Measurements from ENCODE around the gene CNTNAP1.

The CNTNAP1 gene

GRCh38 chr17:42678951-42679491, 3.3 kb upstream of the CNTNAP1 start:
- Histone ChIP-seq H3K36me3 (ENCODE audit: control insufficient read depth, insufficient read depth, low read length) (no peaks in the 10 kb centered on the region), H3K27ac (ENCODE audit: low read depth, low read length, severe bottlenecking) (peak overlapping the region; percentile 90), H3K9me3 (ENCODE audit: control insufficient read depth, low read length) (no peaks in the 10 kb centered on the region), H3K4me3 (ENCODE audit: extremely low read depth, insufficient read depth, low read length, poor library complexity, severe bottlenecking) (peak overlapping the region; percentile 42), H3K4me1 (ENCODE audit: control insufficient read depth, insufficient read depth, low read length, poor library complexity, severe bottlenecking) (peaks cover 41% of the 10 kb centered on the region)
- WGBS, 2 experiments (ENCODE audit: insufficient coverage in 2 of 2), result 6% methylated on average over 4 to 6 of the region's 18 CpGs

DNA sequence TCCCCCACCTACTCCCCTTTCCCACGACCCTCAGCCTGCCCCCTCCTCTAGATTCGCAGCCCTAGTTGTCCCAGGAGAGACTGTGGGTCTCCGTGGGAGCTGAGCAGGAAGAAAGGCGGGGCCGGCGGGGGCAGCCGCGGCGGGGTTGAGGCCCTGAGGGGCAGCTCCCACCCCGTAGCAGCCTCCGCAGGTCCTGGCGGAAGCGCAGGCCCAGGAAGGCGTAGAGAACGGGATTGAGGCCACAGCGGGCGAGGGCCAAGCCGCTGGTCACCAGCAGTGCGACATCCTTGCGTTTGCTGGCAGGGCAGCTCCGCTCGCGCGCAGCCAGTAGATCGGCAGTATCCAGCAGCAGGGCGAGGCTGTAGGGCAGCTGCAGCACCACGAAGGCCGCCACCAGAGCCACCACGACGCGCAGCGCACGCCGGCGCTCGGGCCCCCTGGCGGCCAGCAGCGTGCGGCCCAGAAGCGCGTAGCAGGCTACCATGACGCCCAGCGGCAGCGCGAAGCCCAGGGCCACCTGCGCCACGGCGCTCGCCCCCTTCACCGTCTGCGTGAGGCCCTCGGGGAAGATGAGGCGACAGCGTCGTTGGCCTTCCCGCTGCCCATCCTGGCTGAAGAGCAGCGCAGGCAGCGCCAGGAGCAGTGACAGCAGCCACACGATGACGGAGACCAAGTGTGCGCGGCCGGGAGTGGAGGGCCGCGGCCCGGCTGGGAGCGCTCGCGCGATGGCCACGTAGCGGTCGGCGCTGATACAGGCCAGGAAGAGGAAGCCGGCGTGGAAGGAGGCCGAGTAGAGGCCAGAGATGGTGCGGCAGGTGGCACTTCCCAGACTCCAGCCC, 2.6 kb upstream of the CNTNAP1 start:
- no peaks in the 10 kb centered on the region for H3K9me3 ChIP-seq (ENCODE audit: control insufficient read depth, low read length)
- WGBS, 2 experiments (ENCODE audit: insufficient coverage in 2 of 2), result 12 to 25% methylated on average over 67 to 76 of the region's 78 CpGs
- H3K36me3 ChIP-seq (ENCODE audit: control insufficient read depth, insufficient read depth, low read length), result no peaks in the 10 kb centered on the region
- peaks cover 38% of the 10 kb centered on the region for H3K4me1 ChIP-seq (ENCODE audit: control insufficient read depth, insufficient read depth, low read length, poor library complexity, severe bottlenecking)
- H3K27ac ChIP-seq (ENCODE audit: low read depth, low read length, severe bottlenecking), result peak overlapping the region; percentile 90
- peak overlapping the region; percentile 42 for H3K4me3 ChIP-seq (ENCODE audit: extremely low read depth, insufficient read depth, low read length, poor library complexity, severe bottlenecking)

DNA sequence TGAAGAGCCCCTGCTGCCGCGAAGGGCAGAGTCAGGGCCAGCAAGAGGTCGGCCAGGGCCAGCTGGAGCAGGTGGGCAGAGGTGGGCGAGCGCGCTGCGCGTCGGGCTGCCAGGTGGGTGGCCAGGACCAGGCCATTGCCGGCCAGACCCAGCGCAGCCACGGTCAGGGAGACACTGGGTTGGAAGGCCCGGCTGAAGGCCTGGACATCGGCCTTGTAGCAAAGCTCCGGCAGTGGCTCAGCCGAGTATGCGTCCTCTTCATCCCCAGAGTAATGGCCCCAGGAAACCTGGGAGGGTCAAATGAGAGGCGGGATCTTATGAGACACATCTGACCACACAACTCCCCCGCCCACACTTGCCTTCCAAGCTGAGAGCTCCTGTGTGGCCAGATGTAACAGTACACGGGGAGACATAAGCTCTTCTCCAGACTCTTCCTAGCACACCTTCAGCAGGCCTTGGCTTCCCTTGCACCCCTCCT, 2.0 kb upstream of the CNTNAP1 start:
- WGBS, 2 experiments (ENCODE audit: insufficient coverage in 2 of 2), result 90 to 91% methylated on average over 15 to 20 of the region's 20 CpGs
- Histone ChIP-seq H3K9me3 (ENCODE audit: control insufficient read depth, low read length) (no peaks in the 10 kb centered on the region), H3K4me1 (ENCODE audit: control insufficient read depth, insufficient read depth, low read length, poor library complexity, severe bottlenecking) (peaks cover 33% of the 10 kb centered on the region), H3K4me3 (ENCODE audit: extremely low read depth, insufficient read depth, low read length, poor library complexity, severe bottlenecking) (no peak overlapping the region), H3K36me3 (ENCODE audit: control insufficient read depth, insufficient read depth, low read length) (no peaks in the 10 kb centered on the region), H3K27ac (ENCODE audit: low read depth, low read length, severe bottlenecking) (peak overlapping the region; percentile 90)

DNA sequence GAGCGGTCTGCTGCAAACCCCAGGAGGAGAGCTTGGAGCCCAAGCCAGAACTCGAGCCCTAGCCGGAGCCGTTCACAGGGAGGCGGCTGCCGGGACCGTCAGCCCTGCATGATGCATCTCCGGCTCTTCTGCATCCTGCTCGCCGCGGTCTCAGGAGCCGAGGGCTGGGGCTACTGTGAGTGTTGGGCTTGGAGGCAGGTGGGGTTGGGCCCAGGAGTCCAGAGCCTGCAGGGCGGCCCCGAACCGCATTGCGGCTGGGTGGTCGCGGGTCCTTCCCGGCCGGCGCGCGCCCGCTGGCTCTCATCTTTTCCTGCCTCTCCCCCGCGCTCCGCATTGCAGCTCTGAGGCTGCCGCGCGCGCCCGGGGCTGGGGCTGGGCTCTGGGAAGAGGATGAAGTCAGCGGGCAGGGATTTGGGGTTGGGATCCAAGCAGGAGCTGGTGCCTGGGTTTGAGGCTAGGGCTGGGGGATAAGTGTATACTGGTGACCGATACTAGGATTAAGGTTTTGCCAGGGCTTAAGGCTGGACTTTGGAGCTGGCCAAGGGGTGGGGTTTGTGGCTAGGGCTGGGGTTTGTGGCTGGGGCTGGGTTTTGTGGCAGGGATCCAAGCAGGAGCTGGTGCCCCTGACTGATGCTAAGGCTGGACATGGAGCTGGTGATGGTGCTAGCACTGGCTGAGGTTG, 532 bp downstream of the CNTNAP1 start:
- peaks cover 18% of the 10 kb centered on the region for H3K36me3 ChIP-seq (ENCODE audit: control insufficient read depth, insufficient read depth, low read length)
- peaks cover 20% of the 10 kb centered on the region for H3K4me1 ChIP-seq (ENCODE audit: control insufficient read depth, insufficient read depth, low read length, poor library complexity, severe bottlenecking)
- H3K27ac ChIP-seq (ENCODE audit: low read depth, low read length, severe bottlenecking), result peak overlapping the region; percentile 59
- H3K4me3 ChIP-seq (ENCODE audit: extremely low read depth, insufficient read depth, low read length, poor library complexity, severe bottlenecking), result peak overlapping the region; percentile 61
- WGBS, 2 experiments (ENCODE audit: insufficient coverage in 2 of 2), result 1 to 5% methylated on average over 12 to 19 of the region's 34 CpGs
- H3K9me3 ChIP-seq (ENCODE audit: control insufficient read depth, low read length), result no peaks in the 10 kb centered on the region

GRCh38 chr17:42683407-42684034, 1.2 kb downstream of the CNTNAP1 start:
- WGBS, 2 experiments (ENCODE audit: insufficient coverage in 2 of 2), result 19 to 22% methylated on average over 14 to 22 of the region's 25 CpGs
- H3K4me3 ChIP-seq (ENCODE audit: extremely low read depth, insufficient read depth, low read length, poor library complexity, severe bottlenecking), result peak overlapping the region; percentile 61
- no peak overlapping the region for H3K27ac ChIP-seq (ENCODE audit: low read depth, low read length, severe bottlenecking)
- H3K36me3 ChIP-seq (ENCODE audit: control insufficient read depth, insufficient read depth, low read length), result peaks cover 22% of the 10 kb centered on the region
- H3K4me1 ChIP-seq (ENCODE audit: control insufficient read depth, insufficient read depth, low read length, poor library complexity, severe bottlenecking), result peaks cover 20% of the 10 kb centered on the region
- no peaks in the 10 kb centered on the region for H3K9me3 ChIP-seq (ENCODE audit: control insufficient read depth, low read length)

DNA sequence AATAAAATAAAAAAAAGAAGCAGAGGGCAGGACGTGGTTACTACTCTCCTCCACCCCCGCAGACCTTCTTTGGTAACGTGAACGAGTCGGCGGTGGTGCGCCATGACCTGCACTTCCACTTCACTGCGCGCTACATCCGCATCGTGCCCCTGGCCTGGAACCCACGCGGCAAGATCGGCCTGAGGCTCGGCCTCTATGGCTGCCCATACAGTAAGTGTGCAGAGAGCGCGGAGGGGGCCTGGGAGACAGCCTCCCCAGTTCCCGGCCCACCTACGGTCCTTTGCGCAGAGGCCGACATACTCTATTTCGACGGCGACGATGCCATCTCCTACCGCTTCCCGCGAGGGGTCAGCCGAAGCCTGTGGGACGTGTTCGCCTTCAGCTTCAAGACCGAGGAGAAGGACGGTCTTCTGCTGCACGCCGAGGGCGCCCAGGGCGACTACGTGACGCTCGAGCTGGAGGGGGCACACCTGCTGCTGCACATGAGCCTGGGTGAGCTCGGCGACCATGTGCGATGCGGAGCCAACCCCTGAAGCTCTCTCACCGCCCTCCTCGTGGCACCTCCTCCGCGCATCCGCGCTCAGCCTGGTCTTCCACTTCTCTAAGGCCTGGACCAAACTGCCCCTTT, 2.7 kb downstream of the CNTNAP1 start:
- H3K9me3 ChIP-seq (ENCODE audit: control insufficient read depth, low read length), result no peaks in the 10 kb centered on the region
- no peak overlapping the region for H3K27ac ChIP-seq (ENCODE audit: low read depth, low read length, severe bottlenecking)
- peaks cover 32% of the 10 kb centered on the region for H3K36me3 ChIP-seq (ENCODE audit: control insufficient read depth, insufficient read depth, low read length)
- 96 to 97% methylated on average over 43 to 46 of the region's 50 CpGs for WGBS, 2 experiments (ENCODE audit: insufficient coverage in 2 of 2)
- peaks cover 9% of the 10 kb centered on the region for H3K4me1 ChIP-seq (ENCODE audit: control insufficient read depth, insufficient read depth, low read length, poor library complexity, severe bottlenecking)
- no peak overlapping the region for H3K4me3 ChIP-seq (ENCODE audit: extremely low read depth, insufficient read depth, low read length, poor library complexity, severe bottlenecking)

DNA sequence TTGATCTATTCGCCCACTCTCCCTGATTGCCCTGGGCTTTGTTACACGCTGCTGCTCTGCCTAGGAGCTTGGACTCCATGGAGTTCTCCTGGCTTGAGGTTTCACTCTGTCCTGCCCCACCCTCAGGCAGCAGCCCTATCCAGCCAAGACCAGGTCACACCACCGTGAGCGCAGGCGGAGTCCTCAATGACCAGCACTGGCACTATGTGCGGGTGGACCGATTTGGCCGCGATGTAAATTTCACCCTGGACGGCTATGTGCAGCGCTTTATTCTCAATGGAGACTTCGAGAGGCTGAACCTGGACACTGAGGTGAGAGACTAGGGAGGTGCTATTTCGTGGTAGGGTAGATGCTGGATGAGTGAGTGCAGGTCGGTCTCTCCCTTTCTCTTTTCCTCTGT, 3.5 kb downstream of the CNTNAP1 start:
- Histone ChIP-seq H3K4me1 (ENCODE audit: control insufficient read depth, insufficient read depth, low read length, poor library complexity, severe bottlenecking) (peaks cover 8% of the 10 kb centered on the region), H3K4me3 (ENCODE audit: extremely low read depth, insufficient read depth, low read length, poor library complexity, severe bottlenecking) (no peak overlapping the region), H3K9me3 (ENCODE audit: control insufficient read depth, low read length) (no peaks in the 10 kb centered on the region), H3K36me3 (ENCODE audit: control insufficient read depth, insufficient read depth, low read length) (peaks cover 36% of the 10 kb centered on the region), H3K27ac (ENCODE audit: low read depth, low read length, severe bottlenecking) (no peak overlapping the region)
- WGBS, 2 experiments (ENCODE audit: insufficient coverage in 2 of 2), result 94 to 97% methylated on average over 7 to 12 of the region's 14 CpGs

GRCh38 chr17:42686520-42687128, 4.3 kb downstream of the CNTNAP1 start:
- Histone ChIP-seq H3K9me3 (ENCODE audit: control insufficient read depth, low read length) (no peaks in the 10 kb centered on the region), H3K27ac (ENCODE audit: low read depth, low read length, severe bottlenecking) (no peak overlapping the region), H3K4me1 (ENCODE audit: control insufficient read depth, insufficient read depth, low read length, poor library complexity, severe bottlenecking) (peaks cover 4% of the 10 kb centered on the region), H3K36me3 (ENCODE audit: control insufficient read depth, insufficient read depth, low read length) (peaks cover 36% of the 10 kb centered on the region), H3K4me3 (ENCODE audit: extremely low read depth, insufficient read depth, low read length, poor library complexity, severe bottlenecking) (no peak overlapping the region)
- 95 to 98% methylated on average over 30 to 32 of the region's 32 CpGs for WGBS, 2 experiments (ENCODE audit: insufficient coverage in 2 of 2)

- Histone ChIP-seq H3K9me3 (ENCODE audit: control insufficient read depth, low read length) (no peaks in the 10 kb centered on the region), H3K36me3 (ENCODE audit: control insufficient read depth, insufficient read depth, low read length) (peaks cover 41% of the 10 kb centered on the region), H3K4me1 (ENCODE audit: control insufficient read depth, insufficient read depth, low read length, poor library complexity, severe bottlenecking) (no peaks in the 10 kb centered on the region), H3K27ac (ENCODE audit: low read depth, low read length, severe bottlenecking) (no peak overlapping the region), H3K4me3 (ENCODE audit: extremely low read depth, insufficient read depth, low read length, poor library complexity, severe bottlenecking) (no peak overlapping the region)
- 91% methylated on average over 20 to 27 of the region's 27 CpGs for WGBS, 2 experiments (ENCODE audit: insufficient coverage in 2 of 2)
Measured at GRCh38 chr17:42687707-42688320, 5.5 kb downstream of the CNTNAP1 start.
